IMR-90 (cell line): Measurements from ENCODE around the gene NPDC1. TPM values are rescaled to one million over a fixed set of nuclear protein-coding genes. Genes with fewer than 3 reads are reported as not detected.

Experiments used
- ATAC-seq: fragments of 200-7000 bp; cut with Tn5 transposase; 2 replicates; pipeline ENCODE4 v1.9.1; 2020; ENCODE audit warnings: low read depth, mild to moderate bottlenecking, moderate library complexity
- BruUV-seq: library from RNA; stranded (reverse); fragments of 400-500 nt; replicated peaks from 2 replicates; lab custom pipeline; 2021; lab: Mats Ljungman, UMichigan
- CTCF ChIA-PET: fragments of 300-600 bp; formaldehyde crosslinking; extraction: SDS; loops from one replicate; lab custom pipeline; 2021; ENCODE audit warnings: antibody characterized with exemption; lab: Yijun Ruan, JAX
- POLR2A ChIA-PET: fragments of 300-600 bp; sonication (Branson Sonifier 250); formaldehyde crosslinking; loops from one replicate; lab custom pipeline; 2022; ENCODE audit warnings: antibody characterized with exemption; ENCODE audit not compliant: unreplicated experiment; lab: Charles Lee
- DNase-seq: peaks from one replicate; pipeline ENCODE4 v3.0.0; 2013
- H2AFZ ChIP-seq: replicated peaks from 2 replicates; pipeline ENCODE3; 2013; ENCODE audit warnings: low read length, mild to moderate bottlenecking; ENCODE audit not compliant: poor library complexity
- H2AK5ac ChIP-seq: 2 replicates; pipeline ENCODE4 v1.6.1; 2013; ENCODE audit warnings: low read depth, low read length, inconsistent platforms
- H2AK9ac ChIP-seq: replicated peaks from 2 replicates; pipeline ENCODE3; 2013; ENCODE audit warnings: mild to moderate bottlenecking, low read depth, low read length, moderate library complexity; ENCODE audit not compliant: poor library complexity
- H2BK120ac ChIP-seq: 2 replicates; pipeline ENCODE4 v1.6.1; 2013; ENCODE audit warnings: low read depth, low read length, inconsistent platforms
- H2BK15ac ChIP-seq: 3 replicates; pipeline ENCODE4 v1.6.1; 2013; ENCODE audit warnings: low read depth, low read length, inconsistent platforms
- H2BK20ac ChIP-seq: 2 replicates; pipeline ENCODE4 v1.6.1; 2013; ENCODE audit warnings: low read depth, mild to moderate bottlenecking, inconsistent platforms, low read length, moderate library complexity
- H2BK5ac ChIP-seq: 2 replicates; pipeline ENCODE4 v1.6.1; 2013; ENCODE audit warnings: mild to moderate bottlenecking, low read depth, low read length, inconsistent platforms; ENCODE audit not compliant: poor library complexity, severe bottlenecking
- H3K14ac ChIP-seq: replicated peaks from 2 replicates; pipeline ENCODE4 v1.6.1; 2013; ENCODE audit warnings: low read depth, low read length, inconsistent platforms
- H3K18ac ChIP-seq: 2 replicates; pipeline ENCODE4 v1.6.1; 2013; ENCODE audit warnings: low read depth, low read length, control low read depth
- H3K23ac ChIP-seq: 2 replicates; pipeline ENCODE4 v1.6.1; 2013; ENCODE audit warnings: low read depth, low read length, inconsistent platforms
- H3K27ac ChIP-seq: 2 replicates; pipeline ENCODE4 v1.5.1; 2013; ENCODE audit warnings: mild to moderate bottlenecking, control low read depth, low read length; ENCODE audit not compliant: insufficient read depth
- H3K27me3 ChIP-seq: 2 replicates; pipeline ENCODE4 v1.6.1; 2013; ENCODE audit warnings: low read length; ENCODE audit not compliant: control insufficient read depth, insufficient read depth
- H3K36me3 ChIP-seq: 2 replicates; pipeline ENCODE4 v1.6.1; 2013; ENCODE audit warnings: low read length, mixed read lengths; ENCODE audit not compliant: control insufficient read depth, insufficient read depth
- H3K4ac ChIP-seq: 2 replicates; pipeline ENCODE4 v1.6.1; 2013; ENCODE audit warnings: low read depth, low read length, inconsistent platforms
- H3K4me1 ChIP-seq: 2 replicates; pipeline ENCODE4 v1.6.1; 2013; ENCODE audit warnings: low read length, mixed read lengths; ENCODE audit not compliant: control insufficient read depth, insufficient read depth
- H3K4me2 ChIP-seq: 2 replicates; pipeline ENCODE4 v1.6.1; 2013; ENCODE audit warnings: low read depth, mild to moderate bottlenecking, control low read depth, low read length, moderate library complexity
- H3K4me3 ChIP-seq: 2 replicates; pipeline ENCODE4 v1.5.1; 2013; ENCODE audit warnings: low read depth, mild to moderate bottlenecking, control low read depth, low read length, moderate library complexity; ENCODE audit not compliant: insufficient read depth
- H3K56ac ChIP-seq: 2 replicates; pipeline ENCODE4 v1.6.1; 2013; ENCODE audit warnings: low read length, inconsistent platforms; ENCODE audit not compliant: insufficient read depth; ENCODE audit errors: extremely low read depth
- H3K79me1 ChIP-seq, 2 experiments: 2 replicates each; pipeline ENCODE4 v1.6.1; 2013; ENCODE audit warnings: low read length in 2 of 2, inconsistent platforms in 1 of 2, low read depth in 1 of 2
- H3K9ac ChIP-seq: 2 replicates; pipeline ENCODE4 v1.6.1; 2013; ENCODE audit warnings: low read depth, low read length, control low read depth
- H3K9me1 ChIP-seq: 2 replicates; pipeline ENCODE4 v1.6.1; 2013; ENCODE audit warnings: low read length, inconsistent platforms; ENCODE audit not compliant: insufficient read depth
- H3K9me3 ChIP-seq: 2 replicates; pipeline ENCODE4 v1.6.1; 2013; ENCODE audit warnings: low read length; ENCODE audit not compliant: control insufficient read depth, insufficient read depth
- H4K20me1 ChIP-seq: 2 replicates; pipeline ENCODE4 v1.6.1; 2013; ENCODE audit warnings: low read length, inconsistent platforms; ENCODE audit not compliant: insufficient read depth
- H4K5ac ChIP-seq: 2 replicates; pipeline ENCODE4 v1.6.1; 2013; ENCODE audit warnings: mild to moderate bottlenecking, low read depth, low read length, control low read depth
- H4K8ac ChIP-seq, 2 experiments: 2 replicates each; pipeline ENCODE4 v1.6.1; 2013; ENCODE audit warnings: low read depth in 2 of 2, low read length in 2 of 2, control low read depth in 1 of 2, inconsistent platforms in 1 of 2
- H4K91ac ChIP-seq: 2 replicates; pipeline ENCODE4 v1.6.1; 2013; ENCODE audit warnings: low read depth, low read length, inconsistent platforms; ENCODE audit not compliant: insufficient read depth
- CHD1 ChIP-seq: IDR thresholded peaks from 2 replicates; pipeline ENCODE4 v1.6.1; 2012; ENCODE audit warnings: low read depth, low read length, improper control_type of control experiment
- FOS ChIP-seq: fragments of 150-350 bp; IDR thresholded peaks from 2 replicates; pipeline ENCODE4 v1.6.1; 2016; ENCODE audit warnings: low read depth, low read length
- MAFK ChIP-seq: IDR thresholded peaks from 2 replicates; pipeline ENCODE4 v1.6.1; 2012; ENCODE audit warnings: low read depth, low read length, improper control_type of control experiment
- MXI1 ChIP-seq: IDR thresholded peaks from 2 replicates; pipeline ENCODE4 v1.6.1; 2012; ENCODE audit warnings: low read depth, mild to moderate bottlenecking, low read length, moderate library complexity, borderline replicate concordance
- RAD21 ChIP-seq: IDR thresholded peaks from 2 replicates; pipeline ENCODE4 v1.6.1; 2012; ENCODE audit warnings: low read length, improper control_type of control experiment
- RCOR1 ChIP-seq: IDR thresholded peaks from 2 replicates; pipeline ENCODE4 v1.6.1; 2012; ENCODE audit warnings: mild to moderate bottlenecking, low read length, improper control_type of control experiment; ENCODE audit not compliant: insufficient replicate concordance
- RFX5 ChIP-seq: IDR thresholded peaks from 2 replicates; pipeline ENCODE4 v1.8.0; 2012; ENCODE audit warnings: low read depth, mild to moderate bottlenecking, low read length, moderate library complexity
- WGBS, 2 experiments: methylation state at CpG; one replicate each; pipeline versions ENCODE4 v1.1.5 to v1.1.7; 2013; ENCODE audit warnings: missing lambda C conversion rate in 2 of 2; ENCODE audit not compliant: insufficient read length in 1 of 2; ENCODE audit errors: extremely low coverage in 2 of 2; 5-methylcytosine and 5-hydroxymethylcytosine counted together
- dilution Hi-C: fragments of 300-500 bp; cut with HindIII; formaldehyde crosslinking; loops from one replicate; pipeline ENCODE4 v1.14.3; 2018; ENCODE audit warnings: low sequenced_read_pairs; ENCODE audit not compliant: unreplicated experiment
- in situ Hi-C: fragments of 300-500 bp; cut with MboI; formaldehyde crosslinking; loops from 3 replicates; pipeline ENCODE4 v1.14.3; 2019; ENCODE audit warnings: low sequenced_read_pairs, inconsistent platforms, mixed read lengths
- intact Hi-C: fragments of 100-400 bp; cut with micrococcal nuclease; formaldehyde crosslinking; loops from 2 replicates; pipeline ENCODE4 v1.10.0; 2022
- polyA plus RNA-seq, 3 experiments: library from polyadenylated mRNA; depleted of rRNA; stranded (reverse); fragments of >200 nt; gene quantifications; 2 replicates each; pipeline ENCODE4 v1.2.3, GENCODE V29; 2012; ENCODE audit warnings: low replicate concordance in 1 of 3
- total RNA-seq: library from RNA; depleted of rRNA; stranded (reverse); fragments of >200 nt; gene quantifications from 2 replicates; pipeline ENCODE4 v1.2.3, GENCODE V29; 2012
- TF ChIP-seq, protein P1 (sequence below): conservative IDR thresholded peaks from 2 replicates; pipeline ENCODE4 v1.5.1; 2012; ENCODE audit warnings: mild to moderate bottlenecking, low read depth, low read length, improper control_type of control experiment
- TF ChIP-seq, protein P2 (sequence below): fragments of 150-350 bp; IDR thresholded peaks from 2 replicates; pipeline ENCODE4 v1.6.1; 2016; ENCODE audit warnings: low read depth, mild to moderate bottlenecking, low read length, moderate library complexity, borderline replicate concordance

Gene NPDC1
- total and polyA plus RNA-seq, 2 of the 4 experiments (the other 2 are of a cell fraction): 2.7 to 58.1 TPM

DNA sequence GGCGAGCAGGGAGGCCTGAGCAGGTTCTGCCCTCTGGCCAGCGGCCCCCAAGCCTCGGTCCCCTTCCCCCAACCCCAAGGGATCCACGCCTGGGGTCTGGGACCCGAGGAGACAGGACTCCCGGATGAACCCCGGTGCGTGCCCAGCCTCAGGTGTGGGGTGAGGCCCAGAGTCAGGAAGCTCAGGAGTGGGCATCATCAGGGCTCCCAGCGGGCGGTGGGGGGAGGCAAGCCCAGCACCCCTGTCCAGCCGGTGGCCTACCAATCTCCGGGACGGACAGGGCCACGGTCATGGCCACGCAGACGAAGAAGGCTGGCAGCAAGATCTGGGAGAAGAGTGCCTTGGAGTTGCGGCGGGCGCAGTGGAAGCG is 32.4 kb downstream of the NPDC1 start:
- no peak overlapping the region for H3K4me2 ChIP-seq
- H3K36me3 ChIP-seq: peaks cover 48% of the 10 kb centered on the region
- no peak overlapping the region for H4K5ac ChIP-seq
- POLR2A ChIA-PET: no interaction called here
- H3K4me1 ChIP-seq: no peaks in the 10 kb centered on the region
- H2AFZ ChIP-seq: no peak overlapping the region
- no TSS peak for BruUV-seq
- no peak overlapping the region for H2AK9ac ChIP-seq
- H2BK120ac ChIP-seq: no peak overlapping the region
- H2BK15ac ChIP-seq: no peak overlapping the region
- no peaks in the 10 kb centered on the region for H3K9me3 ChIP-seq
- H3K56ac ChIP-seq: no peak overlapping the region
- H3K79me1 ChIP-seq: no peaks in the 10 kb centered on the region
- ATAC-seq (no peak), DNase-seq (no peak)
- H3K4me3 ChIP-seq: no peak overlapping the region
- no peak overlapping the region for H4K91ac ChIP-seq
- TF ChIP-seq, protein P1, sequence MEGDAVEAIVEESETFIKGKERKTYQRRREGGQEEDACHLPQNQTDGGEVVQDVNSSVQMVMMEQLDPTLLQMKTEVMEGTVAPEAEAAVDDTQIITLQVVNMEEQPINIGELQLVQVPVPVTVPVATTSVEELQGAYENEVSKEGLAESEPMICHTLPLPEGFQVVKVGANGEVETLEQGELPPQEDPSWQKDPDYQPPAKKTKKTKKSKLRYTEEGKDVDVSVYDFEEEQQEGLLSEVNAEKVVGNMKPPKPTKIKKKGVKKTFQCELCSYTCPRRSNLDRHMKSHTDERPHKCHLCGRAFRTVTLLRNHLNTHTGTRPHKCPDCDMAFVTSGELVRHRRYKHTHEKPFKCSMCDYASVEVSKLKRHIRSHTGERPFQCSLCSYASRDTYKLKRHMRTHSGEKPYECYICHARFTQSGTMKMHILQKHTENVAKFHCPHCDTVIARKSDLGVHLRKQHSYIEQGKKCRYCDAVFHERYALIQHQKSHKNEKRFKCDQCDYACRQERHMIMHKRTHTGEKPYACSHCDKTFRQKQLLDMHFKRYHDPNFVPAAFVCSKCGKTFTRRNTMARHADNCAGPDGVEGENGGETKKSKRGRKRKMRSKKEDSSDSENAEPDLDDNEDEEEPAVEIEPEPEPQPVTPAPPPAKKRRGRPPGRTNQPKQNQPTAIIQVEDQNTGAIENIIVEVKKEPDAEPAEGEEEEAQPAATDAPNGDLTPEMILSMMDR: no peak
- no peak for TF ChIP-seq RFX5
- TF ChIP-seq, protein P2, sequence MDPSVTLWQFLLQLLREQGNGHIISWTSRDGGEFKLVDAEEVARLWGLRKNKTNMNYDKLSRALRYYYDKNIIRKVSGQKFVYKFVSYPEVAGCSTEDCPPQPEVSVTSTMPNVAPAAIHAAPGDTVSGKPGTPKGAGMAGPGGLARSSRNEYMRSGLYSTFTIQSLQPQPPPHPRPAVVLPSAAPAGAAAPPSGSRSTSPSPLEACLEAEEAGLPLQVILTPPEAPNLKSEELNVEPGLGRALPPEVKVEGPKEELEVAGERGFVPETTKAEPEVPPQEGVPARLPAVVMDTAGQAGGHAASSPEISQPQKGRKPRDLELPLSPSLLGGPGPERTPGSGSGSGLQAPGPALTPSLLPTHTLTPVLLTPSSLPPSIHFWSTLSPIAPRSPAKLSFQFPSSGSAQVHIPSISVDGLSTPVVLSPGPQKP: no peak
- TF ChIP-seq MAFK: no peak
- no peak for TF ChIP-seq FOS
- no peak for TF ChIP-seq CHD1
- TF ChIP-seq MXI1: no peak
- TF ChIP-seq RAD21: no peak
- TF ChIP-seq RCOR1: no peak
- CTCF ChIA-PET: no interaction called here
- dilution Hi-C loops: no loop called here
- H3K4ac ChIP-seq: no peak overlapping the region
- WGBS, 2 experiments: 98% methylated on average over 8 of the region's 20 CpGs; no CpG with 5 or more reads in 1 of the 2 experiments
- no peaks in the 10 kb centered on the region for H3K27me3 ChIP-seq
- H3K27ac ChIP-seq: no peak overlapping the region
- in situ Hi-C loops: no loop called here
- H2BK20ac ChIP-seq: no peak overlapping the region
- intact Hi-C loops: no loop called here
- H3K18ac ChIP-seq: no peak overlapping the region
- no peak overlapping the region for H3K23ac ChIP-seq
- H3K9me1 ChIP-seq: no peaks in the 10 kb centered on the region
- H4K8ac ChIP-seq: no peak overlapping the region
- no peak overlapping the region for H2BK5ac ChIP-seq
- H3K9ac ChIP-seq: no peak overlapping the region
- no peak overlapping the region for H3K14ac ChIP-seq
- H2AK5ac ChIP-seq: no peak overlapping the region
- no peaks in the 10 kb centered on the region for H4K20me1 ChIP-seq
